Activated B cell treated with CpG ODN at 0.5 μM for 24 hours (primary cell): ENCODE data around the gene SPRR1A. TPM values are rescaled to one million over a fixed set of nuclear protein-coding genes. Genes with fewer than 3 reads are reported as not detected.

Source experiments
- ATAC-seq: fragments of 200-7000 bp; cut with Tn5 transposase; one replicate; pipeline ENCODE4 v1.10.0; 2021; ENCODE audit warnings: low read depth, mild to moderate bottlenecking, moderate library complexity
- CTCF ChIA-PET: fragments of 350-600 bp; sonication (Branson Sonifier 250); formaldehyde crosslinking; loops from one replicate; lab custom pipeline; 2021; ENCODE audit warnings: antibody characterized with exemption; lab: Charles Lee
- POLR2A ChIA-PET: fragments of 350-600 bp; sonication (Branson Sonifier 250); formaldehyde crosslinking; loops from one replicate; lab custom pipeline; 2021; ENCODE audit warnings: antibody characterized with exemption; lab: Charles Lee
- DNase-seq: peaks from one replicate; pipeline ENCODE4 v3.0.0; 2022
- H3K27ac Mint-ChIP-seq: one replicate; pipeline ENCODE4 v1.8.0; 2020; ENCODE audit warnings: mixed read lengths
- H3K27me3 Mint-ChIP-seq: one replicate; pipeline ENCODE4 v1.8.0; 2021; ENCODE audit warnings: mixed read lengths
- H3K36me3 Mint-ChIP-seq: one replicate; pipeline ENCODE4 v1.8.0; 2021; ENCODE audit warnings: low read depth, mixed read lengths
- H3K4me1 Mint-ChIP-seq: one replicate; pipeline ENCODE4 v1.8.0; 2021; ENCODE audit warnings: mixed read lengths
- H3K4me3 Mint-ChIP-seq: one replicate; pipeline ENCODE4 v1.8.0; 2020; ENCODE audit warnings: mild to moderate bottlenecking, mixed read lengths
- H3K9me3 Mint-ChIP-seq: one replicate; pipeline ENCODE4 v1.8.0; 2020; ENCODE audit warnings: mixed read lengths
- CTCF ChIP-seq: fragments of 200-600 bp; IDR thresholded peaks from one replicate; pipeline ENCODE4 v1.8.0; 2022; ENCODE audit warnings: antibody characterized with exemption, mild to moderate bottlenecking
- intact Hi-C: fragments of 100-400 bp; cut with micrococcal nuclease; formaldehyde crosslinking; loops from one replicate; pipeline ENCODE4 v1.15.1; 2024
- total RNA-seq: library from RNA; stranded (reverse); gene quantifications from 2 replicates; pipeline ENCODE4 v1.2.3, GENCODE V29; 2022

Gene SPRR1A
- total RNA-seq, 1 donor from 2014 or later, result not detected

GRCh38 chr1:152995842-152996241 is 12.0 kb downstream of the SPRR1A start:
- peaks cover 6% of the 10 kb centered on the region for H3K9me3 Mint-ChIP-seq

GRCh38 chr1:152996633-152997400 is 12.9 kb downstream of the SPRR1A start:
- no peak for TF ChIP-seq CTCF
- H3K27ac Mint-ChIP-seq, result no peak overlapping the region
- H3K4me3 Mint-ChIP-seq, result no peak overlapping the region
- CTCF ChIA-PET, result no interaction called here
- POLR2A ChIA-PET, result no interaction called here
- no peak for DNase-seq
- no peaks in the 10 kb centered on the region for H3K4me1 Mint-ChIP-seq
- H3K9me3 Mint-ChIP-seq, result peaks cover 6% of the 10 kb centered on the region
- intact Hi-C loops, result no loop called here
- peaks cover 20% of the 10 kb centered on the region for H3K27me3 Mint-ChIP-seq
- no peak for ATAC-seq
- H3K36me3 Mint-ChIP-seq, result no peaks in the 10 kb centered on the region

More at GRCh38 chr1:152995842-152996241, 12.0 kb downstream of the SPRR1A start:
- Mint-ChIP-seq H3K4me1 (no peaks in the 10 kb centered on the region), H3K36me3 (no peaks in the 10 kb centered on the region), H3K4me3 (no peak overlapping the region), H3K27me3 (peaks cover 23% of the 10 kb centered on the region), H3K27ac (no peak overlapping the region)
- ChIA-PET POLR2A (no interaction called here), CTCF (no interaction called here)
- intact Hi-C loops, result no loop called here
- no peak for DNase-seq
- ATAC-seq, result no peak
- TF ChIP-seq CTCF, result no peak

- intact Hi-C loops, result no loop called here
- TF ChIP-seq CTCF, result no peak
- Mint-ChIP-seq H3K4me3 (no peak overlapping the region), H3K4me1 (no peaks in the 10 kb centered on the region), H3K27ac (no peak overlapping the region), H3K9me3 (peaks cover 6% of the 10 kb centered on the region), H3K27me3 (peaks cover 18% of the 10 kb centered on the region), H3K36me3 (no peaks in the 10 kb centered on the region)
- ATAC-seq, result no peak
- CTCF ChIA-PET, result no interaction called here
- POLR2A ChIA-PET, result no interaction called here
- DNase-seq, result no peak
These were observed 14.0 kb downstream of the SPRR1A start for GRCh38 chr1:152997901-152998300.

GRCh38 chr1:152998476-152998875 is 14.6 kb downstream of the SPRR1A start:
- Mint-ChIP-seq H3K4me3 (no peak overlapping the region), H3K27me3 (peaks cover 16% of the 10 kb centered on the region), H3K36me3 (no peaks in the 10 kb centered on the region), H3K9me3 (peaks cover 6% of the 10 kb centered on the region), H3K4me1 (no peaks in the 10 kb centered on the region), H3K27ac (no peak overlapping the region)
- POLR2A ChIA-PET, result no interaction called here
- ATAC-seq, result no peak
- intact Hi-C loops, result no loop called here
- CTCF ChIA-PET, result no interaction called here
- no peak for TF ChIP-seq CTCF
- no peak for DNase-seq

GRCh38 chr1:152999818-153000217 is 15.9 kb downstream of the SPRR1A start:
- intact Hi-C loops, result no loop called here
- DNase-seq, result no peak
- ChIA-PET POLR2A (no interaction called here), CTCF (no interaction called here)
- peaks cover 6% of the 10 kb centered on the region for H3K9me3 Mint-ChIP-seq
- no peak overlapping the region for H3K4me3 Mint-ChIP-seq
- peaks cover 16% of the 10 kb centered on the region for H3K27me3 Mint-ChIP-seq
- H3K27ac Mint-ChIP-seq, result no peak overlapping the region
- no peak for ATAC-seq
- no peak for TF ChIP-seq CTCF
- no peaks in the 10 kb centered on the region for H3K4me1 Mint-ChIP-seq
- H3K36me3 Mint-ChIP-seq, result no peaks in the 10 kb centered on the region
